Stimulated activated CD4-positive, alpha-beta T cell treated with anti-CD3 and anti-CD28 coated beads, TNF-alpha, amount 100 ng/mL, for 48 hours (primary cell): Measurements from ENCODE around the gene UVSSA.
"Not testable (repeated sequence)": the region's sequence is repeated elsewhere in the genome, so short reads cannot be mapped to it uniquely, and the experiment has no call there.

ENCODE experiments used
- DNase-seq, 3 donors: peaks; one replicate each; pipeline ENCODE4 v3.0.0-alpha.2; 2020; ENCODE audit warnings: low read depth in 3 of 3

UVSSA gene

GRCh38 chr4:1376841-1377605 lies 30.0 kb downstream of the UVSSA start:
- no peak for DNase-seq

DNA sequence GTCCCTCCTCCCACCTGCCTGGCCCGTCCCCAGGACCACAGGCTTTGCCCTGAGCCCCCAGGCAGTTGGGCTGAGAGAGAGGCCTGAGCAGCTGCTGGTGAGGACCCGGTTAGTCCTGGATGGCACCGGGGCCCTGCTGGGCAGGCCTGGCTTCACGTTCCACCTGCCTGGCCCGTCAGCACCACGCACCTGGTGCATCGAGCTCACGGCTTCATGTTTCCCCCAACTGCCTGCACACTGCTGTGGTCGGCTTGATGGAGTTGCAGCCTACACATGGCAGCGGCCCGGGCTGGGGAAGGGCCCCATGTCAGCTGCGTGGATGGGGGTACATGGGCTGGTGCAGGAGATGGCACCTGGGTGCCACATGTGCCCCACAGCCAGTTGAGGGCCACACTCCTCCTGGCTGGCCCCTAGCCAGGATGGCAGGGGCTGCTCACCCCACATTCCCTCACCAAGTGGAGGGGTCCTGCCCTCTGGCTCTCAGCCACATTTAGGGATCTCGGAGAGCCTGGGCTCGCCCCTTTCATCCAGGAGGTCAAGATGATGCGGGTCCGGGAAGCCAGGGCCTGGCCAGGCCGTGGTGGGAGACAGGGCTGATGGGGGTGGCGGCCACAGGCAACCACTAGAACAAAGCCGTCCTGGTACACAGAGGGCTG lies 30.7 kb downstream of the UVSSA start:
- no peak for DNase-seq

DNA sequence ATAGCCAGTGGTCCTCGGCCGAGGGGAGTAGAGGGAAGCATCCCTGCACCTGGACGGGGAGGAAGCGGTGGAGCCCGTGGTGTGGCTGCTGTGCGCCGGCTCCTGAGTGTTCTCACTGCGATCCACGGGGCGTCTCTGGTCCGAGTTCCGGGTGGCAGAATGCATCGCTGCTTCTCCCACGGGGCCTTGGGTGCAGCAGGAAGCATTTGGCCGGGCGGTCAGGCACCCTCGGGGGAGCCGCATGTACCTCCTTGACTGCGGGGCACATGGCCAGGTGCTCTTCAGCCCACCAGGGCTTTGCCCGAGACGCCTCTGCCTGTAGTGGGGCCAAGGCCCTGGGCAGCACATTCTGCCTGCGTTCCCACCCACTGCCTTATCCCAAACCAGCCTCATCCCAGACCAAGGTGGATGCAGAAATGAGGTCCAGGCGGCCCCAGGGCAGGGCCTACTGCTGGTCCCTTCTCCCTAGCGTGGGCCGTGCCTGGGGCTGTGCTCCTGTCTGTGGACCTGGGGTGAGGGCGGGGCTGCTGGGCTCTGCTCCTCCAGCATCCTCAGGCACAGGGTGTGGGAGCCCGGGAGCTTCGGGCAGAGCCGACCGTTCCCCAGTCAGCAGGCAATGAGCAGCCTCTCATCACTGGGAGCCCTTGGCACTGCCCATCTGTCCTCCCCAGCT lies 31.7 kb downstream of the UVSSA start:
- DNase-seq = no peak

GRCh38 chr4:1379351-1379781 lies 32.4 kb downstream of the UVSSA start:
- no peak for DNase-seq

DNA sequence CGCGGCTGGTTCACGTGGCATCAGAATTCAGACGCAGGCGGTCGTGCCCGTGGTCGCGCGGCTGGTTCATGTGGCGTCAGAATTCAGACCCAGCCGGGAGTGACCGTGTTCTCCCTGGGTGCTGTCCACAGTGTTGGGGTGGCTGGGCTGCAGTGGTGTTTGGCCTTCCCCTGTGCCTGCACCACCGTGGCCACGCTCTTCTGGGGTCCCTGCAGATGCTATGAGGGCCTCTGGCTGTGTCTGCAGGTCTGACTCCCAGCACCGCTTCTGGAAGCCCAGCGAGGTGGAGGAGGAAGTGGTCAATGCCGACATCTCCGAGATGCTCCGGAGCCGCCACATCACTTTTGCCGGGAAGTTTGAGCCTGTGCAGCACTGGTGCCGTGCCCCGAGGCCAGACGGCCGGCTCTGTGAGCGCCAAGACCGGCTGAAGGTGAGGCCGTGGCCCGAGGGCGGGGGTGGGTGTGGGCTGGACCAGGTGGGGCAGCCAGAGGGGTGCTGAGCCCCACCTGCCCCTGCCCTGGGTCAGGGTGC lies 32.9 kb downstream of the UVSSA start:
- no peak for DNase-seq

DNA sequence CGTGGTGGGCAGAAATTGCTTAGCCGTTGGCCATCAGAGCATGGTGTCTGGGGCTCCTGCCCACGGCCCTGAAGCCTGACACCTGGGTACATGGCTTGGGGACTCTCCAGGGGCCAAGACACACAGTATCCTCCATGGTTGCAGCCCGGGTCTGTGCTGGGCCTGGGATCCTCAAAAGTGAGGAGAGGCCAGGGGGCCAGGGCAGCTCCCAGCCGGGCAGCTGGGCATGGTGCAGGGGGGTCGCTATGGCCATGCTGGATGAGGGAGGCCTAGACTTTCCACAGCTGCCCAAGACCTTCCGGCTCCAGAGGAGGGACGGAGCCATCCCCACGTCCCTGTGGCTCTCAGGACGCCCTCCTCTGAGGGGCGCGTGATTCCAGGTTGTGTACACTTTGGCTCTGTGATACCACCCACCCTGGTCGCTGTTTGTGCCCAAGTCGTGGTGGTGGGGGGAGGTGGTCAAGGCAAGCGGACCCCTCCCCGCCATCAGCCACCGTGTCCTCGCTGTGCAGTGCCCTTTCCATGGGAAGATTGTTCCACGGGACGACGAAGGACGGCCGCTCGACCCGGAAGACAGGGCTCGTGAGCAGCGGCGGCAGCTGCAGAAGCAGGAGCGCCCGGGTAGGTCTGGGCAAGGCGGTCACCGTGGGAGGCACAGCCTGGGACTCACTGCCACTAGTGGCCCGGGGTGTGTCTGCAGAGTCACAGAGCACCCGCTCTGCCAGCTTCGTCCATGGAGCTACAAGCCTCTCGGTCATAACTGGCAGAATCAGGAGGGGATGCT lies 33.6 kb downstream of the UVSSA start:
- DNase-seq = no peak

DNA sequence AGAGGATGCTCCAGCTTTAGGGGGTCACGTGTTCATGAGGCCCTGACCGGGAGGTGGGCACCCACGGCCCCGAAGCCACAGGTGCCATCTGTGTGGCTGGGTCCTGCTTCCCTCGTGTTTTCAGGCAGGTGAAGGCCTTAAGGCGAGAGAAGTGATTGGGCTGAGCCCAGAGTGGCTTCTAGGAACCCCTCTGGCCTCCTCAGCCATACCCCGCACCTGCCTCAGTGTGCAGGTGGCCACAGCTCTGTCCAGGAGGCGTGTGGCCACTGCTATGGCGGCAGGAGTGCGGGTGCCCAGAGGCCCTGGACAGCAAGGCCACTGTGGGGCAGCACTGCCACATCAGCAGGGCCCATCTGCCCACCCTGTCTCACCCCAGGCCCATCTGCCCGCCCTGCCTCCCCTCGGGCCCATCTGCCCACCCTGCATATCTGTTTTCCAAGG lies 34.2 kb downstream of the UVSSA start:
- DNase-seq = no peak

DNA sequence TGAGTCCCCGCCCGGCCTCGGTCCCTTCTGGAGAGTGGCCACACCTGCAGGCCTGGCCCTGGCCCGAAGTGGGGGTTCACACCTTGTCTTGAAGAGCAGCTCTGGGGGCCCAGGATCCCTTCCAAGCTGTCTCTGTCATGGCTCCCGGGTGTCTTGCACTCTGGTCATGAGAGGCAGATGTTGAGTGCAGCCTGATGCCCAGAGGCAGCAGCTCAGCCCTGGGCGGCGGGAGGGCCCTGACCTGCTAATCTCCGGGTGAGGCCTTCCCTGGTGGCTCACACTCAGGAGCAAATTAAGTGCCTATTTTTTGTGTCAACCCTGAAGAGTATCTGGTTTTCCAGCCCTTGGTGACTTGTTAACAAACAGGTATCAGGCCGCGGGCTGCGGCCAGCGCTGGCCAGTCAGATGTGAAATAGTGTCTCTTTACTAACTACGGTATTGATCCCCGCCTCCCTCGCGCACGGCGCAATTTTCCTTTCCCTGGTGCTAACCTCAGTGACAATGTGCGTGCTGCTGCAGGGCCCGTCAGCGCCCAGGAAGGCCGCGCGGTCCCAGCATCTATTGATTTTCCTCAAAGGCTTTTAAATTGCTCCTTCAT lies 35.0 kb downstream of the UVSSA start:
- DNase-seq = no peak

DNA sequence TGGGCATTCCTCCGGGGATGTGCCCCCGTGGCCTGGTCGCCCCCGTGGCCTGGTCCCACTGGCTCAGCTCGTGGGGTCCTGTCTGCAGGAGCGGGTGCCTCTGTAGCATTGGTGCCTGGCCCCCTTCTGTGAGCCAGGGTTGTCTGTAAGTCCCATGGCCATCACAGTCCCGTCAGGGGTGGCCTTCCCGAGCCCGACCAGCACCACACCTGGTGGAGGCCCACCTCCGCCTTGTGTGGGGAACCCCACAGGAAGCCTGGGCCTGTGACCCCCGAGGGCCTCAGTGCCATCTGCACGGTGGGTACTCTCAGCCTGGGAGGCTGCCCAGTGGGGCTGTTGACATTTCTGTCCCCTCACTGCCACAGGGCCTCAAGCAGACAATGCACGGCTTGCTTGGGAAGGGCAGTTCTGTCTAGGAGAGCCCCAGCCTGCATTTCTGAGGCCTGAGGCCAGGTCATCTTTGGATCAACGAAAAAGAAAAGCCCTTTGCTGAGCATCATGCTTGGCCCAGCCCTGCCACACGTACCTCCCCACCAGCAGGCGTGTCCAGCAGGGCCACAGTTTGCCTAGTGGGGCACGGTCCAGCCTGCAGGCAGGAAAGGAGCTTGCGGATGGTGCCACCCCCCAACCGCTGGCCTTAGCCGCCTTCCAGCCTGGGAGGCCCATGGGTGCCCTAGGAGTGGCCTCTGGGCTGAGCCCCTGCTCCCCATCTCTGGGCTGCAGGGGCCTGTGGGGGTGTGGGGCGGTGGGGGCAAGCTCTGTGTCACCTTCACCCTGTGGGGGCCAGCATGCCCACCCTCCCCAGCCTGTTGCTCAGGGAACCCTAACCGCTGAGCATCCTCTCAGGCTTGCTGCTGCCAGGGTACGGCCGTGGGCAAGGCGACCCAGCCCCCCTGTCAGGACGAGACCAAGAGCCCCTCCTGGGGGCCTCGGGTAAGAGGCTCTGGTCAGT lies 36.0 kb downstream of the UVSSA start:
- DNase-seq = no peak

DNA sequence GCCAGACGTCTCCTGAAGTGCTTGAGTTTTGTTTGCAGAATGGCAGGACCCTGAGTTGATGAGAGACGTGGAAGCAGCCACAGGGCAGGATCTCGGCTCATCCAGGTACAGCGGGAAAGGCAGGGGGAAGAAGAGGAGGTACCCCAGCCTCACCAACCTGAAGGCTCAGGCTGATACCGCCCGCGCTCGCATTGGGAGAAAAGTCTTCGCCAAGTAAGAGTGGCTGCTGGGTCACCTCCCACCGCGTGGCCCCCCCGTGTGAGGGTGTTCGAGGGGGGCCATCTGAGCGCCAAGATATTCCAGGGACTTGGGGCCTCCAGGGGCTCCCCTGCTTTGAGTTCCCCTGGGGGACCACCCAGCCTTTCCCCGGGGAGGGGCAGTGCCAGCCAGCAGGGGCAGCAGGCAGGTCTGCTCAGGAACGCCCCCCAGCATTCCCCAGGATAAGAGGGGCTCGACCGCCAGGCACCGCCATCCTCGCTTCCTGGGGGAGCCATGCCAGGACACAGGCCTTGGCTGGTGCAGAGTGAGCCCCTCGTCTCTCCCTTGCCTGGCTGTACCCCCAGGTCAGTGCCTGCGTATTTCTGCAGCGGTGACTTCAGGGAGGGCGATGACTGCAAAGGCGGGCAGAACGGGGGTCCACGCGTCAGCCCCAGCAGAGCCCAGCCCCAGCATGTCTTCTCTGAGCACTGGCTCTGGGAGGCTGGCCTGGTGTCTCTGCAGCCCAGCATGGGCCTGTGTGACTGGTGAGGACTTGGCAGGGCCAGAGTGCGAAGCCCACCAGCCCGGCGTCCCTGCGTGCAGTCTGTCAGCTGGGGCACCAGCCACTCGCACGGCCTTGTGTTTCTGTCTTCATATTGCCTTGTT lies 37.0 kb downstream of the UVSSA start:
- DNase-seq = no peak

- no peak for DNase-seq
These were observed 37.8 kb downstream of the UVSSA start for GRCh38 chr4:1384675-1385372.

- no peak for DNase-seq
These were observed 38.6 kb downstream of the UVSSA start for GRCh38 chr4:1385373-1386340.

DNA sequence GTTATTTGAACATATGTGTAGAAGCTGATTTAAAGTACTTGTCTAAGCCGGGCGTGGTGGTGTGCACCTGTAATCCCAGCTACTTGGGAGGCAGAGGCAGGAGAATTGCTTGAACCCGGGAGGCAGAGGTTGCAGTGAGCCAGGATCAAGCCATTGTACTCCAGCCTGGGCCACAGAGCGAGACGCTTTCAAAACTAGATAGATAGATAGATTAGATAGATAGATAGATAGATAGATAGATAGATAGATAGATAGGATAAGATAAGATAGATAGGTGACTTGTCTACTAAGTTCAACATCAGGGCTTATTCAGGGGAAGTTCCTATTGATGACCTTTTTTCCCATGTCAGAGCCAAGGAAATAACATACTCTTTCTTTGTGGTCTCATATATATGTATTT lies 46.4 kb downstream of the UVSSA start:
- not testable (repeated sequence) for DNase-seq

GRCh38 chr4:1393866-1394265 lies 46.9 kb downstream of the UVSSA start:
- no peak for DNase-seq

- not testable (repeated sequence) for DNase-seq
These were observed 47.8 kb downstream of the UVSSA start for GRCh38 chr4:1394554-1395388.

DNA sequence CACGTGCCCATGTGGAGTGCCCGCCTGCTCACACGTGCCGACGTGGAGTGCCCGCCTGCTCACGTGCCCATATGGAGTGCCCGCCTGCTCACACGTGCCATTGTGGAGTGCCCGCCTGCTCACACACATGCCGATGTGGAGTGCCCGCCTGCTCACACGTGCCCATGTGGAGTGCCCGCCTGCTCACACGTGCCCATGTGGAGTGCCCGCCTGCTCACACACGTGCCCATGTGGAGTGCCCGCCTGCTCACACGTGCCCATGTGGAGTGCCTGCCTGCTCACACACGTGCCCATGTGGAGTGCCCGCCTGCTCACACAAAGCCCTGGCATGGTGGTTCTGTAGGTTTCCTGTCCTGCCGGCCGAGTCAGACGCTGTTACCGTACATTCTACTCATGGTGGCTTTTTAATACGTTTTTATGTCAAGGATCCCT lies 48.4 kb downstream of the UVSSA start:
- DNase-seq = not testable (repeated sequence)
